HCT116 (cell line): Measurements from ENCODE around the gene CD99L2. TPM values are rescaled to one million over a fixed set of nuclear protein-coding genes. Genes with fewer than 3 reads are reported as not detected.

Experiments used
- RAD21 ChIP-seq: IDR thresholded peaks from 2 replicates; pipeline ENCODE4 v1.6.1; 2012; ENCODE audit warnings: low read depth, mild to moderate bottlenecking
- total RNA-seq: library from RNA; stranded (reverse); gene quantifications from one replicate; pipeline ENCODE4 v1.2.1, GENCODE V29; 2021; ENCODE audit not compliant: unreplicated experiment
- TF ChIP-seq, protein P1 (sequence below), 3 experiments: fragments of 200-600 bp in 1 of 3; sonication (generic) in 1 of 3; IDR thresholded peaks in 2 of 3; conservative IDR thresholded peaks in 1 of 3; 2 replicates each; pipeline ENCODE4 v1.5.1; 2012 to 2017; ENCODE audit warnings: low read depth in 2 of 3, low read length in 2 of 3, antibody characterized with exemption in 1 of 3, borderline replicate concordance in 1 of 3, control low read depth in 1 of 3, mild to moderate bottlenecking in 1 of 3, mixed read lengths in 1 of 3, mixed run types in 1 of 3, moderate library complexity in 1 of 3; ENCODE audit not compliant: insufficient read depth in 1 of 3

The CD99L2 gene
- total RNA-seq, 1 experiment from 2014 or later: 6.2 TPM

- TF ChIP-seq, protein P1, sequence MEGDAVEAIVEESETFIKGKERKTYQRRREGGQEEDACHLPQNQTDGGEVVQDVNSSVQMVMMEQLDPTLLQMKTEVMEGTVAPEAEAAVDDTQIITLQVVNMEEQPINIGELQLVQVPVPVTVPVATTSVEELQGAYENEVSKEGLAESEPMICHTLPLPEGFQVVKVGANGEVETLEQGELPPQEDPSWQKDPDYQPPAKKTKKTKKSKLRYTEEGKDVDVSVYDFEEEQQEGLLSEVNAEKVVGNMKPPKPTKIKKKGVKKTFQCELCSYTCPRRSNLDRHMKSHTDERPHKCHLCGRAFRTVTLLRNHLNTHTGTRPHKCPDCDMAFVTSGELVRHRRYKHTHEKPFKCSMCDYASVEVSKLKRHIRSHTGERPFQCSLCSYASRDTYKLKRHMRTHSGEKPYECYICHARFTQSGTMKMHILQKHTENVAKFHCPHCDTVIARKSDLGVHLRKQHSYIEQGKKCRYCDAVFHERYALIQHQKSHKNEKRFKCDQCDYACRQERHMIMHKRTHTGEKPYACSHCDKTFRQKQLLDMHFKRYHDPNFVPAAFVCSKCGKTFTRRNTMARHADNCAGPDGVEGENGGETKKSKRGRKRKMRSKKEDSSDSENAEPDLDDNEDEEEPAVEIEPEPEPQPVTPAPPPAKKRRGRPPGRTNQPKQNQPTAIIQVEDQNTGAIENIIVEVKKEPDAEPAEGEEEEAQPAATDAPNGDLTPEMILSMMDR (IDR thresholded peaks at IDR 0.05 in 2 of 3, conservative IDR thresholded peaks at IDR 0.05 in 1 of 3; ENCODE audit: borderline replicate concordance in 1 of 3, insufficient read depth in 1 of 3, low read depth in 2 of 3, low read length in 2 of 3): no peak
- TF ChIP-seq RAD21: no peak
Observed at GRCh38 chrX:150719621-150720020, 178.8 kb downstream of the CD99L2 start (continued).

Other genes with a start within 250 kb of the CD99L2 start
- 20.0 TPM for gene MTMR1, start 205.3 kb downstream of the CD99L2 start, total RNA-seq
- gene HMGB3, start 84.7 kb upstream of the CD99L2 start, total RNA-seq: 116 TPM